ENCODE results near the gene KIR2DL4.
"Not testable (repeated sequence)": the region's sequence is repeated elsewhere in the genome, so short reads cannot be mapped to it uniquely, and the experiment has no call there.

GRCh38 chr19:54825326-54825725 lies 21.9 kb downstream of the KIR2DL4 start:
- not testable (repeated sequence) for TF ChIP-seq ZNF274 (IDR thresholded peaks at IDR 0.05; ENCODE audit: low read depth, low read length); CTCF (IDR thresholded peaks at IDR 0.05 in 2 of 3, conservative IDR thresholded peaks at IDR 0.05 in 1 of 3; ENCODE audit: borderline replicate concordance in 1 of 3, insufficient read depth in 1 of 3, low read depth in 2 of 3, low read length in 2 of 3); EZH2 (IDR thresholded peaks at IDR 0.05); POLR2AphosphoS5 (IDR thresholded peaks at IDR 0.05; ENCODE audit: low read depth, low read length); ATF3 (IDR thresholded peaks at IDR 0.05); EZH2phosphoT487 (IDR thresholded peaks at IDR 0.05; ENCODE audit: borderline replicate concordance); SP1 (IDR thresholded peaks at IDR 0.05; ENCODE audit: low read depth); POLR2A (IDR thresholded peaks at IDR 0.05; ENCODE audit: borderline replicate concordance, extremely low read depth, insufficient read depth, insufficient read length); RAD21 (IDR thresholded peaks at IDR 0.05; ENCODE audit: low read depth); FOSL1 (IDR thresholded peaks at IDR 0.05; ENCODE audit: low read depth); ELF1 (IDR thresholded peaks at IDR 0.05; ENCODE audit: borderline replicate concordance, low read depth)
